Stimulated activated naive CD8-positive, alpha-beta T cell treated with anti-CD3 and anti-CD28 coated beads, Interleukin-15, Interleukin-2, amounts not matched to agents 100 U/mL and 50 U/mL, for 24 hours (primary cell): ENCODE measurements around the gene SLC9A9.
"Not testable (repeated sequence)": the region's sequence is repeated elsewhere in the genome, so short reads cannot be mapped to it uniquely, and the experiment has no call there.

Experiments used
- ATAC-seq: fragments of 150-1000 bp; cut with Tn5 transposase; one replicate; pipeline ENCODE4 v1.10.0; 2021
- DNase-seq: peaks from one replicate; pipeline ENCODE4 v3.0.0; 2021

The SLC9A9 gene

DNA sequence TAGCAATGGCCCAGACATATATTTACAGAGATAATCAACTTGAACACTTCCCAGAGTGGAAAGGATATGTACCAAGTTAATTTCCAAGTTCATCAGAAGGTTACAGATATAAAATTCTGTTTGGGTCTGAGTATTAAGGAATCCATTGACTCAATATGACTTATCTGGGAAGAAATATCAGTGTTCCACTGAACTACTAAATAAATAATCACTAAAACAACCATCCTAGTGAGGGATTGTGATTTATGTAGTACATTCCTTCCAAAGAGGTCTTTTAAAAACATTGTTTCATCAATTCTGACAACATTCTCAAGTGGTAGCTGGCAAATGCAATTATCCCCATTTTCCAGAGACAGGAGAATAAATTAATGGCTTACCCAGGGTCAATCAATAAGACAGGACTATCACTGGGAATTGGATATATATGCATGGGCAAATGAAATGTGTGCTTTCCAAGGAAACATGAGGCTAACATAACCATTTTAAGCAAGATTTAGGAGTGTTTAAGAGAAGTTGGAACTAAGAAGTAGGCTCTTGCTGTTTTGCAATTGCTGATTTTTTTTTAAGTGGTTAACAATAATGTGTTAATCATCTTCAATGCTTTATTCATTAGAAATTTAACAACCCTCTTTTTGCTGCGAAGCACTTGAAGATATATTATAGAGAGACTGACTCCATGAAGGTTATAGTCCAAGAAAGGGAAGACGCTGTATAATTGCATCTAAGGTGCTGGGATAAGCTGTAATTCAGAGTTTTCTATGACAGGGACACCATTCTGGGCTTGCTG is 37.9 kb downstream of the SLC9A9 start:
- ATAC-seq = no peak
- no peak for DNase-seq

- ATAC-seq (no peak), DNase-seq (no peak)
Measured at GRCh38 chr3:143809121-143809621, 39.1 kb downstream of the SLC9A9 start.

DNA sequence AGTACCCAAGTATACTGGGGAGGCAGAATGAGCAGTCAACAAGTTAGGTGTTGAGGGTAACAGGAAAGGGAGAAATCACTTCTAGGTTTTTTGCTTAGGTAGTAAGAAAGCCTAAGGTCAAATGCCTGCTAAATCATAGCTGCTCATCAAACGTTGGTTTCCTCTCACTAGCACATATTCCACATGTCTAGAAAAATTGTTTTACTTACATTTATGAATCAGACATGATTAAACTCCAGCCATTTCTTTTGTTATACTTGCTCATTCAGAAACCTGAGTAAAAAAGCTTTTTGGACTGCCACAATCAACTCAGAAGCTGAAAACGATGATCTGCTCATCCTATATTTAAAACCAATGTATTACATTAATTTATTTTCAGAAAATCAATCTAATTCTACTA is 40.2 kb downstream of the SLC9A9 start:
- DNase-seq = no peak

GRCh38 chr3:143806038-143806437 is 42.2 kb downstream of the SLC9A9 start:
- no peak for ATAC-seq
- DNase-seq = no peak

More for the DNA sequence above, 40.2 kb downstream of the SLC9A9 start:
- ATAC-seq = no peak

- not testable (repeated sequence) for DNase-seq, ATAC-seq
Measured at GRCh38 chr3:143805476-143805875, 42.8 kb downstream of the SLC9A9 start.

GRCh38 chr3:143801046-143801445 is 47.2 kb downstream of the SLC9A9 start:
- ATAC-seq, DNase-seq: not testable (repeated sequence)

- not testable (repeated sequence) for ATAC-seq, DNase-seq
Measured at GRCh38 chr3:143798151-143798550, 50.1 kb downstream of the SLC9A9 start.

GRCh38 chr3:143795874-143796273 is 52.4 kb downstream of the SLC9A9 start:
- no peak for ATAC-seq
- no peak for DNase-seq

GRCh38 chr3:143794793-143795462 is 53.3 kb downstream of the SLC9A9 start:
- DNase-seq = no peak
- no peak for ATAC-seq

- no peak for ATAC-seq
- DNase-seq = no peak
Measured at GRCh38 chr3:143793971-143794370, 54.3 kb downstream of the SLC9A9 start.

DNA sequence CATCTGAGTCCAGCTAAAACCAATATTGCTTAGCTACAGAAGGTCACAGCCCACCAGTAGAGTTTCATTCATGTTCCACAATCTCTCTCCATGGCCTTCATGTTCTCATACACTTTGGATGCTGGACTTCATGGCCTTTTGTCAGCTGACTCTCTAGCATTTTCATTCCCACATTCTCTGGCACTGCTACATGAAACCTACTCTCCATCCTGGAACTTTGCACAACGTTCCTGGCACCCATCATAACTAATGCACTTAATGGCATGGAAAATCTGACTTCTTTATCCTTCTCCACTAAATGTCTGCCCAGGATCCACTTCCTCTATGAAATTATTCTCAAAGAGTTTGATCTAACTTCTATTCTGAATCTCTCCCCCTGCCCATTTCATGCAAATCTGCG is 56.9 kb downstream of the SLC9A9 start:
- DNase-seq = no peak
- no peak for ATAC-seq

DNA sequence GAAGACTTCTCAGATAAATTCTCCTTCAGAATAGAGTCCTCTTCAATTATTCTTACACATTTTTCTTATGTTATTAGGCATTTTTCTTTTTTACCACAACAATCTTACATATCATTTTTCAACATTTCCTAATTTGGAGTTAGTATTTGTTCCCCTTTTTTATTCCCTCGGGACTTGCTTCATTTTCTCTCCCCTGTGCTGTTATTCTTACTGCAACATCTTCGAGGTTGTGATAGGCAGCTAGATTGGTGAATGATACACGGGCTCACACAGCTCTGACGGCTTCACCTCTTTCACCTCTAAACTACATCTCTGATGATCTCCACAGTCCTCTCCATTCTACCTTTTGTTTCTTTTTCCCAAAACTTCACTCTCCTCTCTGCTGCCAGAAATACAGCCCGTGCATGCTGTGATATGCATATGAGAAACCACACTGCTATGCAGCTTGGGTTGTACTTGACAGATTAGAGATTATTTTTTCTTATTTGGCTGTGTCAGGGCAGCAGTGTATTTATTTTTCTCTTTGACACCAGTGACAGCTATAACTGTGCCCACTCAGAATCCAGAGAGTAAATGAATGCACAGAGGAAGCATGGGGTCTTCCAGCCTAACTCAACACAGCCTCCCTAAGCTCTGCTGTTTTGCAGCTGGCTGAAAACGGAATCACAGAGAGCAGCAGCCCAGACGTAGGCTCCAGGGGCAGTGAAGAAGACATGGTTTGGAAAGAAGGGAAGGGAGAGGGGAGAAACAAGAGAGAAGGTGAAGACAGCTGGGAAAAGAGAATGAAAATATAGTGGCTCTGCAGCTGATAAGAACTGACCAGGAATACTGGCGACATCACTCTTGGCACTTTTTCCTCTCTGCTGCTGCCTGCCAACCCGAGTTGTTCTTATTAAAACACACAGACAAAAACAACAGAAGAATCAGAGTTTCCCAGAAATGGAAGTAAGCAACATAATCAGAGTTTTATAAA is 61.8 kb downstream of the SLC9A9 start:
- DNase-seq = no peak
- ATAC-seq = no peak

- no peak for ATAC-seq
Measured at GRCh38 chr3:143784446-143784845, 63.8 kb downstream of the SLC9A9 start.

GRCh38 chr3:143783851-143784370 is 64.4 kb downstream of the SLC9A9 start:
- ATAC-seq = no peak
- no peak for DNase-seq

More at GRCh38 chr3:143784446-143784845, 63.8 kb downstream of the SLC9A9 start:
- DNase-seq = no peak

- DNase-seq = no peak
- peak; percentile 78 for ATAC-seq
Measured at GRCh38 chr3:143775459-143775858, 72.8 kb downstream of the SLC9A9 start.

DNA sequence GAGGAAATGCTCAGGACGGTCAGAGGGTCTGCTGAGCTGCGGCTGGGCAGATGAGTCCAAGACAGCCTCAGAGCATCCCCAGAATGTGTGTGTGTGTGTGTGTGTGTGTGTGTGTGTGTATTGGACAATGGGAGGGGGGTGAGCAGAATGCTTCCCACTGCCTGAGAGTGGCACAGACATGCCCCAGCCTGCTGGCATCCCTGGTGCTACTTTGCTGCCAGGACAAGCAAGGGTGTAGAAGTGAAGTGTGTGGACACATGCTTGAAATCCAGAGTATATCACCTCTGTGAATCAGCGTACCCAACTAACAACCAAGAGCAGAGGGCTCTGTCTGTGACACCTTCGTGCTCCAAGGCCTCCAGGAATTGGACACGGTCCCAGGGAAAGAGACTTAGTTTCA is 76.3 kb downstream of the SLC9A9 start:
- ATAC-seq = no peak

GRCh38 chr3:143771258-143771657 is 77.0 kb downstream of the SLC9A9 start:
- DNase-seq (no peak), ATAC-seq (peak; percentile 78)

More for the DNA sequence above, 76.3 kb downstream of the SLC9A9 start:
- DNase-seq = no peak

DNA sequence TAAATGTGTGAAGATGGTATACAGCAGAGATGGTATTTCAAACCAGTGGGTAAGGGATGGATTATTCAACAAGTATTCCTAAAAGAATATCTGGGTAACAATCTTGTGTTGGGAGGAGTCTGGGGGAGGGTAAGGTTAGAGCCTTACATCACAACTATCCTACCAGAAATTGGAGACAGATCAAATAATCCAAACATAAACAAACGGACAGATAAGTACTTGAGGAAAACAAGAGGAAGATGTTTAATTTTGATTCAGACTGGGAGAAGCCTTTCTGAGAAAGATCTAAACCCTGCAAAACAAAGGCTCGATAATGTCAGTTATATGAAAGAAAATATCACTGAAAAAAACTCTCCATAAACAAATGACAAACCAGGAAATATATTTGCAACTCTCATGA is 77.9 kb downstream of the SLC9A9 start:
- ATAC-seq = no peak
- no peak for DNase-seq

- ATAC-seq (no peak), DNase-seq (no peak)
Measured at GRCh38 chr3:143769616-143770015, 78.7 kb downstream of the SLC9A9 start.

- DNase-seq (no peak), ATAC-seq (no peak)
Measured at GRCh38 chr3:143764840-143765239, 83.4 kb downstream of the SLC9A9 start.

GRCh38 chr3:143763564-143764162 is 84.6 kb downstream of the SLC9A9 start:
- no peak for DNase-seq
- no peak for ATAC-seq
